GM23338 (cell line): ENCODE data around the gene PEPD. TPM values are rescaled to one million over a fixed set of nuclear protein-coding genes. Genes with fewer than 3 reads are reported as not detected.

ENCODE experiments used
- ATAC-seq: fragments of 200-7000 bp; cut with Tn5 transposase; 3 replicates; pipeline ENCODE4 v1.9.1; 2020
- DNase-seq: peaks from one replicate; pipeline ENCODE4 v3.0.0-alpha.2; 2015; ENCODE audit warnings: low spot score
- H2AFZ ChIP-seq: fragments of 200-600 bp; sonication (generic); 2 replicates; pipeline ENCODE4 v1.8.0; 2016; ENCODE audit warnings: antibody characterized with exemption, mild to moderate bottlenecking, moderate library complexity
- H3F3A ChIP-seq: fragments of 200-600 bp; sonication (generic); replicated peaks from 2 replicates; pipeline ENCODE4 v1.8.0; 2017; ENCODE audit warnings: antibody characterized with exemption, mixed run types, low read depth
- H3K27ac ChIP-seq: fragments of 200-600 bp; sonication (generic); 2 replicates; pipeline ENCODE4 v1.6.1; 2016; ENCODE audit warnings: low read depth
- H3K27me3 ChIP-seq: fragments of 200-600 bp; sonication (generic); 2 replicates; pipeline ENCODE4 v1.8.0; 2016; ENCODE audit warnings: mild to moderate bottlenecking, mixed run types, moderate library complexity; ENCODE audit not compliant: insufficient read depth
- H3K36me3 ChIP-seq: fragments of 200-600 bp; sonication (generic); 2 replicates; pipeline ENCODE4 v1.8.0; 2016; ENCODE audit warnings: mild to moderate bottlenecking; ENCODE audit not compliant: insufficient read depth
- H3K4me1 ChIP-seq: fragments of 200-600 bp; sonication (generic); 2 replicates; pipeline ENCODE4 v1.8.0; 2016; ENCODE audit warnings: mild to moderate bottlenecking, moderate library complexity; ENCODE audit not compliant: insufficient read depth
- H3K4me2 ChIP-seq: fragments of 200-600 bp; sonication (generic); 2 replicates; pipeline ENCODE4 v1.7.1; 2017; ENCODE audit warnings: mixed run types
- H3K4me3 ChIP-seq: fragments of 200-600 bp; sonication (generic); 2 replicates; pipeline ENCODE4 v1.6.1; 2016; ENCODE audit warnings: mixed run types
- H3K79me2 ChIP-seq: fragments of 200-600 bp; sonication (generic); replicated peaks from 2 replicates; pipeline ENCODE4 v1.8.0; 2017; ENCODE audit warnings: mild to moderate bottlenecking; ENCODE audit not compliant: insufficient read depth
- H3K9me2 ChIP-seq: fragments of 200-600 bp; sonication (generic); 2 replicates; pipeline ENCODE4 v1.8.0; 2017; ENCODE audit not compliant: insufficient read depth
- H4K20me1 ChIP-seq: fragments of 200-600 bp; sonication (generic); replicated peaks from 2 replicates; pipeline ENCODE4 v1.8.0; 2017; ENCODE audit warnings: mild to moderate bottlenecking; ENCODE audit not compliant: insufficient read depth
- H3K27ac Mint-ChIP-seq: 2 replicates; pipeline ENCODE4 v1.8.0; 2020; ENCODE audit warnings: inconsistent platforms, mild to moderate bottlenecking, moderate library complexity, mixed read lengths
- H3K27me3 Mint-ChIP-seq: 3 replicates; pipeline ENCODE4 v1.8.0; 2022; ENCODE audit warnings: low read depth, mild to moderate bottlenecking, moderate library complexity, mixed read lengths, inconsistent platforms; ENCODE audit not compliant: insufficient read depth, poor library complexity
- H3K36me3 Mint-ChIP-seq: 3 replicates; pipeline ENCODE4 v1.8.0; 2021; ENCODE audit warnings: low read depth, mild to moderate bottlenecking, inconsistent platforms, moderate library complexity, mixed read lengths
- H3K4me1 Mint-ChIP-seq: 3 replicates; pipeline ENCODE4 v1.8.0; 2020; ENCODE audit warnings: mild to moderate bottlenecking, inconsistent platforms, mixed read lengths
- H3K4me3 Mint-ChIP-seq: 3 replicates; pipeline ENCODE4 v1.8.0; 2021; ENCODE audit warnings: moderate library complexity, mild to moderate bottlenecking, inconsistent platforms, mixed read lengths
- H3K9me3 Mint-ChIP-seq: 3 replicates; pipeline ENCODE4 v1.8.0; 2020; ENCODE audit warnings: moderate library complexity, mild to moderate bottlenecking, inconsistent platforms, mixed read lengths
- CREB1 ChIP-seq: fragments of 250-450 bp; sonication (Bioruptor Pico); IDR thresholded peaks from 2 replicates; pipeline ENCODE4 v1.5.0; 2020; ENCODE audit warnings: low read depth, mild to moderate bottlenecking, moderate library complexity
- ETS1 ChIP-seq: IDR thresholded peaks from 2 replicates; pipeline ENCODE4 v1.6.1; 2016; ENCODE audit warnings: antibody characterized with exemption
- EZH2 ChIP-seq: fragments of 200-600 bp; sonication (generic); IDR thresholded peaks from one replicate; pipeline ENCODE4 v1.8.0; 2017; ENCODE audit warnings: antibody characterized with exemption, mild to moderate bottlenecking, low read depth; ENCODE audit not compliant: unreplicated experiment
- EZH2phosphoT487 ChIP-seq: fragments of 200-600 bp; sonication (generic); IDR thresholded peaks from one replicate; pipeline ENCODE4 v1.8.1; 2018; ENCODE audit warnings: antibody characterized with exemption; ENCODE audit not compliant: unreplicated experiment
- JUNB ChIP-seq: IDR thresholded peaks from one replicate; pipeline ENCODE4 v1.6.1; 2016; ENCODE audit warnings: antibody characterized with exemption; ENCODE audit not compliant: unreplicated experiment
- NANOG ChIP-seq: IDR thresholded peaks from 2 replicates; pipeline ENCODE4 v1.6.1; 2016; ENCODE audit warnings: antibody characterized with exemption, borderline replicate concordance
- POLR2AphosphoS5 ChIP-seq: IDR thresholded peaks from 2 replicates; pipeline ENCODE4 v1.6.1; 2016; ENCODE audit warnings: antibody characterized with exemption, low read depth
- REST ChIP-seq: IDR thresholded peaks from one replicate; pipeline ENCODE4 v1.6.1; 2018; ENCODE audit warnings: antibody characterized with exemption; ENCODE audit not compliant: unreplicated experiment
- STAT1 ChIP-seq: IDR thresholded peaks from one replicate; pipeline ENCODE4 v1.6.1; 2016; ENCODE audit warnings: antibody characterized with exemption; ENCODE audit not compliant: unreplicated experiment
- ZNF114 ChIP-seq: fragments of 250-450 bp; sonication (Bioruptor Pico); IDR thresholded peaks from 2 replicates; pipeline ENCODE4 v1.5.0; 2020; ENCODE audit warnings: mild to moderate bottlenecking, moderate library complexity
- ZNF331 ChIP-seq: fragments of 250-450 bp; sonication (Bioruptor Pico); IDR thresholded peaks from 2 replicates; pipeline ENCODE4 v1.5.0; 2020; ENCODE audit warnings: low read depth, mild to moderate bottlenecking, moderate library complexity
- ZNF462 ChIP-seq: fragments of 250-450 bp; sonication (Bioruptor Pico); IDR thresholded peaks from 2 replicates; pipeline ENCODE4 v1.5.0; 2020; ENCODE audit warnings: mild to moderate bottlenecking, moderate library complexity
- polyA plus RNA-seq: library from polyadenylated mRNA; unstranded; fragments of >200 nt; fragmentation: Nextera tagmentation; extraction: Ambion mirVana; gene quantifications from 2 replicates; pipeline ENCODE4 v1.2.1, GENCODE V29; 2016
- total RNA-seq: library from RNA; depleted of rRNA; stranded (reverse); fragments of >200 nt; shearing (Covaris generic); gene quantifications from 2 replicates; pipeline ENCODE4 v1.2.3, GENCODE V29; 2014
- TF ChIP-seq, protein P1 (sequence below), 2 experiments: fragments of 200-600 bp in 1 of 2; sonication (generic) in 1 of 2; conservative IDR thresholded peaks; 2 replicates each; pipeline versions ENCODE4 v1.5.1 to v1.6.1; 2016 to 2017; ENCODE audit warnings: antibody characterized with exemption in 2 of 2, low read depth in 2 of 2, mild to moderate bottlenecking in 2 of 2, moderate library complexity in 1 of 2

Gene PEPD
- total and polyA plus RNA-seq, 2 experiments from 2014 or later, result 81.7 to 89.2 TPM

- Mint-ChIP-seq H3K9me3 (no peaks in the 10 kb centered on the region), H3K27me3 (peaks cover 3% of the 10 kb centered on the region), H3K27ac (no peak overlapping the region), H3K4me3 (no peak overlapping the region), H3K4me1 (no peaks in the 10 kb centered on the region), H3K36me3 (peaks cover 9% of the 10 kb centered on the region; the same call in 1 of the 3 replicates)
- Histone ChIP-seq H2AFZ (no peak overlapping the region), H3K36me3 (no peaks in the 10 kb centered on the region; the same call in 1 of the 2 replicates), H3K27me3 (no peaks in the 10 kb centered on the region), H3F3A (no peaks in the 10 kb centered on the region), H3K9me2 (no peaks in the 10 kb centered on the region), H3K79me2 (no peaks in the 10 kb centered on the region), H3K27ac (no peak overlapping the region), H3K4me1 (no peaks in the 10 kb centered on the region), H3K4me3 (no peak overlapping the region), H4K20me1 (no peaks in the 10 kb centered on the region), H3K4me2 (no peak overlapping the region)
- ATAC-seq (no peak), DNase-seq (no peak)
- TF ChIP-seq STAT1, result no peak
- TF ChIP-seq, protein P1, sequence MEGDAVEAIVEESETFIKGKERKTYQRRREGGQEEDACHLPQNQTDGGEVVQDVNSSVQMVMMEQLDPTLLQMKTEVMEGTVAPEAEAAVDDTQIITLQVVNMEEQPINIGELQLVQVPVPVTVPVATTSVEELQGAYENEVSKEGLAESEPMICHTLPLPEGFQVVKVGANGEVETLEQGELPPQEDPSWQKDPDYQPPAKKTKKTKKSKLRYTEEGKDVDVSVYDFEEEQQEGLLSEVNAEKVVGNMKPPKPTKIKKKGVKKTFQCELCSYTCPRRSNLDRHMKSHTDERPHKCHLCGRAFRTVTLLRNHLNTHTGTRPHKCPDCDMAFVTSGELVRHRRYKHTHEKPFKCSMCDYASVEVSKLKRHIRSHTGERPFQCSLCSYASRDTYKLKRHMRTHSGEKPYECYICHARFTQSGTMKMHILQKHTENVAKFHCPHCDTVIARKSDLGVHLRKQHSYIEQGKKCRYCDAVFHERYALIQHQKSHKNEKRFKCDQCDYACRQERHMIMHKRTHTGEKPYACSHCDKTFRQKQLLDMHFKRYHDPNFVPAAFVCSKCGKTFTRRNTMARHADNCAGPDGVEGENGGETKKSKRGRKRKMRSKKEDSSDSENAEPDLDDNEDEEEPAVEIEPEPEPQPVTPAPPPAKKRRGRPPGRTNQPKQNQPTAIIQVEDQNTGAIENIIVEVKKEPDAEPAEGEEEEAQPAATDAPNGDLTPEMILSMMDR (conservative IDR thresholded peaks at IDR 0.05; ENCODE audit: low read depth in 2 of 2), result no peak
- TF ChIP-seq EZH2, result no peak
- TF ChIP-seq JUNB, result no peak
- TF ChIP-seq REST, result no peak
- no peak for TF ChIP-seq EZH2phosphoT487
- no peak for TF ChIP-seq ZNF114 (CRISPR knock-in tag)
- no peak for TF ChIP-seq ZNF331 (CRISPR knock-in tag)
- no peak for TF ChIP-seq CREB1 (CRISPR knock-in tag)
- TF ChIP-seq ETS1, result no peak
- TF ChIP-seq ZNF462 (CRISPR knock-in tag), result no peak
- no peak for TF ChIP-seq POLR2AphosphoS5
- TF ChIP-seq NANOG, result no peak
Measured at GRCh38 chr19:33450689-33451088, 70.9 kb downstream of the PEPD start.
